ENCODE results near the gene PMVK.
A peak's percentile ranks its signal among the peaks of the same experiment; 100 is the strongest.

Gene PMVK

DNA sequence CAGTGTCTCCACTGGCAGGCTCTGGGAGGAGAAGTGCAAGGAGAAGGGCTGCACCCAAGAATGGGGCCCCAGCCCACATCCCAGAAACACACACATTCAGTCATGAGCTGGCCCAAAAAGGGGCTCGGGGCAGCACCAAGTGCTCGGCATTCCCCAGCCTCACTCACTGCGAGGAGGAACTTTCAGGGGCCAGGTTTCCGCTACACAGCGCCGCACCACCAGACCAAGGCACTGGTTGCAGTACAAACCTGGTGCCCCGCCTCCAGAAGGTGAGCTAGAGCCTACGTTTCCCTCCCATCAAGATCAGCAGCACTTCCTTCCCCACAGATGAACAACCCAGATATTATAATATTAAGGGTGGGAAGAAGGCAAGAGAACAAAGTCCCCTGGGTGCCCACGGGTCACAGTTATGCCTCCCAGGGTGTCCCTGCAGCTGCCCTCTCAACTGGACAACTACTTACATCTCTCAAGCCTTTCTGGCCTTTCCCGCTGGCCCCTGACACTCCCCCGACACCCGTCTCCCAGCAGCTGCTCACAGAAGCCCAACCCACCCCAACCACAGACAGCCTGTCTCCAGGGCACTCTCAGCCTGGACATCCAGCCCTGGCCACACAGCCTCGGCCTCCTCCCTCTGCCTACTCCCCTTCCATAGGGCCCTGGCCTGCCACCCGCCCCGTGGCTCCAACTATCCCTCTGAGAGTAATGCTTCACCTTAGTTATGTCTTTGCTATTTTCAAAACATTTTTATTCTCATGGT lies 15.6 kb upstream of the PMVK start:
- DNase-seq (ENCODE audit: low read depth in 2 of 2): no peak

DNA sequence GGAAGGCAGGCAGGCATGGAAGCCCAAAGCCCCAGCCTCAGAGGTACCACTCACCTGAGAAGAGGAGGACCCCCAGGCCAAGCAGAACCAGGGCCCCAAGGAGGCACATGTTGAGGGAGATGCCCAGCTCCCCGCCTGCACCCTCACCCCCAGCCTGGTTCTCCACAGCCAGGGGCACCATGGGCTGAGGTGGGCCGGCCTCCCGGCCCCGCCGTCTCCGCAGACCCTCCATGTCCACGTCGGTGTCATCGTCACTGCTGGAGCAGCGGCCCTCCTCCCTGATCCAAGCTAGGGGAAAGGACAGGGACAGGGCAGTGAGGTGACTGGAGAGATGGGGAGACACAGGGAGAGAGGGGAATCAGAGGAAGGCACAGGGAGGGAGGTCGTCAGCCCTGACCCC lies 11.6 kb upstream of the PMVK start:
- DNase-seq (ENCODE audit: low read depth in 2 of 2): no peak

DNA sequence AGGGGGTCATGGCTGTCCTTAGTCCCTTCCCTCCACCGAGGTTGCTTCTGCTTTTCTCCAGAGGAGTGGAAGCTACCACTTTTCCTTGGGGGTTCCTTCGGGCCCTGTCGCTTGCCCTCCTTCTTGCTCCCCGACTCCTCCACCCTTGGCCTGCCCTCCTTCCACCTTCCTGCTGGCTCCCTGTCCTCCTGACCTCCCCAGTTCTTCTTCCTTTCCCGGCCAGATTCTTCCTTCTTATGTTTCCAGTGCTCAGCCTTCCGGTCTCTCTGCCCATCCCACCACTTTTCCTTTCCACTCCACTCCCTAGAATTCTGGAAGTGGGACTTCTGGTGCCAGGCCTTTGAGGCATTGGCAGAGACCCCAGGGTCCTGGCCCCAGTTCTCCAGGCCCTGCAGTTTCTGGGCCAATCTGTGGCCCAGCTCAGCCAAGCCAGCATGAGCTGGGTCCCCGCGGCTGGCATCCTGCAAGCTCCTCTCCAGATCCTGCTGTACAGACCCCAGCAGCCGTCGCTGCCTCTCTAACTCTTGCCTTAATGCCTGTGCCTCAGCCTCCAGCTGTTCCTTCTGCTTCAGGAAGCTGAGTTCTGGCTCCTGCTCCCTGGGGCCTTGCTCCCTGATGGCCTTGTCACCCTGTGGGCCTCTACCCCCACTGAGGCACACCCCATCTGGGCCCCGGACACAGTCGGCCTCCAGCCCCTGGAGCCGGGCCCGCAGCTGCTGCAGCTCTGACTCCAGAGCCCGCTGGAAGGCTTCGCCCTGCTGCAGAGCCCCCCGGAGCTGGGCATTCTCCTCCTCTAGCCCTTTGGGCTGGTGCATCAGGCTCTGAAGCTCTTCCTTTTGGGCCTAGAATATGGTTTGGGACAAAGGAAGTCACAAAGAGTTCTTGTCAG lies 9.7 kb upstream of the PMVK start:
- no peak for DNase-seq (ENCODE audit: low read depth in 2 of 2)

DNA sequence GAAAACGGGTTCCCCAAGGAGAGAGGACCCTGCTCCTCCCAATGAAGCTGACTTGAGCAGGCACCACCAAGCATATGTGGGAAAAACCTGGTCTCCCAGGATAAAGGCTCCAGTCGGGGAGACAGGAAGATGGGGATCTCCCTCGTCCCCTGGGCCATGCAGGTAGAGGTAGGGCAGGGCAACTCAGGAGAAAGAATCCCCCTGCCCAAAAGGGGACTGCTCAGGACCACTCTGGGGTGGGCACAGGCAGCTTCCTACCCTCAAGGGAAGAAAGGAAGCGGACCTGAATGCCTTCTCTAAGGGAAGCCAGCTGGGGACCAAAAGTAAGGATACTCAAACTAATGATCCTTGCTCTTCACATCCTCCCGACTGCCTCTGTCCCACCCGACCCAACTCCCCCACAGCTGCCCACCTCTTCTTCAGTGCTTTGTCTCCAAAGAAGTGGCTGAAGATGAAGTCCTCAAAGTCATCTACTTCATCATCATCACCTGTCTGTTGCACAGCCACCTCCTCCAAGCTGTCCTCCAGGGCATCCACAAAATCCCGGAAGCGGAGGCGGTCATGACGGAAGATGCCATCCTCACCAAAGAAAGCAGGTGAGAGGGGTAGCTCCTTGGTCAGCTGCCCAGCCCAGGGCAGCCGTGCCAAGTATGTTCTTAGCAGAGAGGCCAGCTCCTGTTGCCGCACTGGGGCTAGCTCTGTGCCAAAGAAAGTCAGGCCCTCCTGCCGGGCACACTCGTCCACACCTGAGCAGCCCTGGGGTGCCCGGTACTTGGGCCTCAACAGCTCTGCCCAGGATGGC lies 8.8 kb upstream of the PMVK start:
- DNase-seq (ENCODE audit: low read depth in 2 of 2): no peak

DNA sequence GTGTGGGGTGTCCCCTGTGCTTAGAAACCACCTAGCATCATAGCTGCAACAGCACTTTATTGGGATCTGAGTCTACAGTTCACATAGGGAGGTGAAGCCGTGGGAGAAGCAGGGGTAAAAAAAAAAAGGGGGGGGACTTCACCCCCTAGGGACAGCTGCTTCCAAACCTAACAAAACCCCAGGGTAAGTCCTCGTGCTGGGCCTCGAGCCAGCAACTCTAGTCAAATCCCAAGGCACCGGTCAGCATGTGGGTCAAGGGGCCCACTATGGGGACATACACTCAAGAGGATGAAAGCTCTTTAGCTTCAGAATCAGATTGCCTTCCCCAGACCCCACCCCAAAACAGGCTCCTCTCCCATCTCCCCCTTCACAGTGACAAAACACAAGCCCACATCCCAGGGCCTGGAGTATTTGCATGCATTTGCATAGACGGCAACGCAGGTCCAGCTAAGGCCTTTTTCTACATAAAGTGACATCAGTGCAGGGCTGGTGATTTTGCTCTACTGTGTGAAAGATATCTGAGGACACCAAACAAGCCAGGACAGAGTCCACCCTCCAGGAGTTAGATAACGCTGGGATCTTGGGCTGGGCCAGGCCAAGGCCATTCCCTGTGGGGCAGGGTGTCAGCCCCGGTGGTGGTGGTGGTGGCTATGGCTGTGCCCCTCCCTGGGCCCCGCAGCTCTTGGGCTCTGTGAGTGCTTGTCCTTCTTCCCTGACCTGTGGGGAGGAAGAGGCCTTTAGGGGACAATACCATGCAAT lies 8.1 kb upstream of the PMVK start:
- DNase-seq (ENCODE audit: low read depth in 2 of 2): no peak

DNA sequence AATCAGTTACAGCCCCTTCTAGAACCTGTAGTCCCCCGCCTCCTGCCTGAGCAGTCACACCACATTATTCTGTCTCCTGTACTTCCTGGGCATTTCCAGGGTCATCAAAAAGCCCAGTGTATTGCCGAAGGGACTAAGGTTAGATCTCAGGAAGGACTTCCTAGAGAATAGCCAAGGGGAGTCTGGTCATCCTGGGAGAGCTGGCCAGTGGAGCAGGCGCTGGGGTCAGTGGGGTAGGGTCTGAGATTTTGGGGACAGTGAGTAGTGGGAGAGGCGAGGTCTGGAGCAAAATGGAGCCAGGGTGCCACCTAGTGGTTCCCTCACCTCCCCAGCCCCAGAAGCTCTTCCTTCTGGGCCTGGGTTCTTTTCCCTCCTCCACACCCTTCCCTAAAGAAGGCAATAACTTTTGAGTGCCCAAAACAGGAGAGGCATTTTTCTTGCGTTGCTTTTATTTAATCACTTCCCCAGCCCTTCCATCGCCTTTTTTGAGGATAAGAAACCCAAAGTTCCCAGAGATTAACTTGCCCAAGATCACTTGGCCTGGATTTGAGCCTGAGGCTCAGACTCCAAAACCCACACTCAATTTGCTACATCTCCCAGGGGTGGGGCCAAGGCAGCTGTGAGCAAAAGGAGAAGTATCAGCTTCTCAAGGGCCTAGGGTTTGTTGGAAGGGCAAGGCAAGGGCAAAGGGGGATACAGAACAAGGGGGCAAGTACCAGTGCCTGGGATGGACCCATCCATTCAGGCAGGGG lies 7.3 kb upstream of the PMVK start:
- DNase-seq (ENCODE audit: low read depth in 2 of 2): no peak

DNA sequence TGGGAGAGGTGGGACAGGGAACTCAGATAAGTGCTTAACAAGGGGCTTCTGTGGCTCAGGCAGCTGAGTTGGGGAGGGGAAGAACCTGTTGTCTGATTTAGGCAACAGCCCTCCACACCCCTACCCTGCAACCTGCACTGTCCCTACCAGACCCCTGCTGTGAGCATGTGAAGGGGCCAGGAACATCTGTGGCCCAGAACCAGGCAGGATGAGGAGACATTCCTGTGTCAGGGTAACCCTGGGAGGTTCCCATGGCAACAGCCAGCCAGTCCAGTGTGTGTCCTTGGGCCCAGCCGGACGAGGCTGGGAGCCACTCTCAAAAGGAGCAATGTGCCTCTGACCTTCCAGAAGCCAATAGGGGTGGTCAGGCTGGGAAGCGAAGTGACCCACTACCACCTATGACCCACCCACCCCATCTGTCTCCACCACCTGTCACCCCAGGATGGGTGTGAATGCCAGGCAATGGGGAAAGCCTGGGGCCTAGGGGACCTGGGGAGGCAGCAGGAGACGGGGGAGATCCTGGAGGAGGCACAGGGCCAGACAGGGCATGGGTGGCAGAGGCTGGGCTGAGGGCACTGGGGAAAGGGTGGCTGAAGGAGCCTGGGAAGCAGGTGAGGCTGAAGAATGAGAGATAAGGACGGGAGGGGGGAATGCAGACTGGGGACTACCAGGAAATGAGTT lies 5.0 kb upstream of the PMVK start:
- DNase-seq (ENCODE audit: low read depth in 2 of 2): no peak

DNA sequence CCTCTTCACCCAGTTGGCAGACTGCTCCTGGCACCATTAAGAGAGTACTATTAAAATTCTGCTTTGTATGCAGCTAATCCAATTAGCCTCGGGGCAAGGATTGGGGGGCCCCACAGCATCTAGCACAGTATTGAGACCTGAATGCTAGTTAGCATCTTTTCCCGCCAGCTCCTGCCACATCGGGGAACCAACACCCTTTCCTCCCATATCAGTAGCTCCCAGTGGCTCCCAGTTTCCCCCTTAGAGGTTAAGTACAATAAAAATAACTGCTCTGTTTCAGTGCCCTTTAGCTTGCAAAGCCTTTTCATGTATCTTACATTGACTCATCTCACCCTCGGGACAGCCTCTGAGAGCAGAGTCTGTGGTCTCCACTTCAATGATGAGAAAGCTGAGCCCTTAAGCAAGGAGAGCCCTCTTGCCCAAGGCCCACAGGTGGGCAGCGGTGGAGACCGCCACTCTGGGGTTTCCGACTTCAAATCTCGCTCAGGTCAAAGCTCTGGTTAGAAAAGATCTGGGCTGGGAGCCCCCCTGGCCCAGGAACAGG lies 4.2 kb upstream of the PMVK start:
- no peak for DNase-seq (ENCODE audit: low read depth in 2 of 2)

DNA sequence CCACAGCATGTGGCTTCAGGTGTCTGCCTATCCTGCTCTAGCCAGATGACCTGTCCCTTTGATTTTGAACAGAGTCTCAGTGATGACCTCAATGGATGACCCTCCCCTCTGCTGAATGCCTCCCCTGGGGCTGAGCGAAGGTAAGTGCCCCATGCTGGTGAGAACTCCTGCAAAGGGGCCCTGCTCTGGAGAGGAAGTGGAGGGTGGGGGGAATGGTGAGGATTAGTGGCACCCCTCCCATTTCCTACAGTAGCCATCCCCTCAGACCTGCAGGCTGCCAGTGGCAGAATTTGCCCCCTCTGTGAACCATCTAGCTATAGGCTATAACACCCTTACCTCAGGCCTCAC lies 3.7 kb upstream of the PMVK start:
- no peak for DNase-seq (ENCODE audit: low read depth in 2 of 2)

DNA sequence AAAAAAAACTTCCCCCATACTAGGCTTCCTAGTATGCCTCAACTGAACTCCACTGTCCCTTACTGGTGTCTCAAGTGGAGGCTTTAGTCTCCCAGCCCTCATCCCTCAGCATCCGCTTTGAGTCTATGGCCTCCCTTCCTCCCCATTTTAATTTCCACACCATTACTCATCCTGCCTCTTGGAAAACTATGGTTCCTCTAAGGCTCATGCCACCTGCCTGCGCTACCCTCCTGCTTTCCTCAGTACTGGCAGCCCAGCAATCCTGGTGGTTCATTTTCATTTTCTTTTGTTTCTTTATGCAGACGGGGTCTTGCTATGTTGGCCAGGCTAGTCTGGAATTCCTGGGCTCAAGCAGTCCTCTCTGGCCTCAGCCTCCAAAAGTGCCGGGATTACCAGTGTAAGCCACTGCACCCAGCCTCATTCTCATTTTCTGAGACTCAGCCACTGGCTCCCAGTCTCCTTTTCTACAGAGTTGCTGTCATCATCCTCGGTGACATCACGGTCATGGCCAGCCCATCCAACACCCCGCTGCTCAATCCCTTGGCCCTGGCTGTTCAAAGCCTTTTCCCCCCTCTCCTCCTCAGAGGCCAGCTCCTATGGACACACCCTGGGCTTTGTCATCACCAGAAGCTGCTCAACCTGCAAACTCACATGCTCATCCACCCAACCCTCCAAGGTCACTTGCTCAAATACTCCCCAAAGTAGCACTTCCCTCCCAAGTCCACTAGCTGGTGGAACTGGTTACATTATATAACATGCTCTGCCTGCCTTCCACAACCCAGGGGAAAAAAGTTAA lies 2.3 kb upstream of the PMVK start:
- no peak for DNase-seq (ENCODE audit: low read depth in 2 of 2)

DNA sequence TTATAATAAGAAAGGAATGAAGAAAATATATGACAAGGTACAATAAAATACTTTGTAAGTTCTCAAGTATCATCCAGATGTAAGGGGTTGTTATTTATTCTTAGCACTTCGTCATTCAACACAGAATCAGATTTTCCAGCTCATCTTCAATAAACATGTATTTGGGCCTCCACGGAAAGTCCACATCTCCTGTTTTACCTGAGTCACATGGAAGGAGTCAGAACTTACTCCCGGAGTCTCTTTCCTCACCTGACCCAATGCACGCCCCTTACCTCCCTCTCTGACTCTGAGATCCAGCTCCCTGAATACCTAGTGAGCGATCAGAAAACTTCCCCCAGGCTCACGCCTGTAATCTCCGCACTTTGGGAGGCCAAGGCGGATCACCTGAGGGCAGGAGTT lies 1.5 kb upstream of the PMVK start:
- no peak for DNase-seq (ENCODE audit: low read depth in 2 of 2)

DNA sequence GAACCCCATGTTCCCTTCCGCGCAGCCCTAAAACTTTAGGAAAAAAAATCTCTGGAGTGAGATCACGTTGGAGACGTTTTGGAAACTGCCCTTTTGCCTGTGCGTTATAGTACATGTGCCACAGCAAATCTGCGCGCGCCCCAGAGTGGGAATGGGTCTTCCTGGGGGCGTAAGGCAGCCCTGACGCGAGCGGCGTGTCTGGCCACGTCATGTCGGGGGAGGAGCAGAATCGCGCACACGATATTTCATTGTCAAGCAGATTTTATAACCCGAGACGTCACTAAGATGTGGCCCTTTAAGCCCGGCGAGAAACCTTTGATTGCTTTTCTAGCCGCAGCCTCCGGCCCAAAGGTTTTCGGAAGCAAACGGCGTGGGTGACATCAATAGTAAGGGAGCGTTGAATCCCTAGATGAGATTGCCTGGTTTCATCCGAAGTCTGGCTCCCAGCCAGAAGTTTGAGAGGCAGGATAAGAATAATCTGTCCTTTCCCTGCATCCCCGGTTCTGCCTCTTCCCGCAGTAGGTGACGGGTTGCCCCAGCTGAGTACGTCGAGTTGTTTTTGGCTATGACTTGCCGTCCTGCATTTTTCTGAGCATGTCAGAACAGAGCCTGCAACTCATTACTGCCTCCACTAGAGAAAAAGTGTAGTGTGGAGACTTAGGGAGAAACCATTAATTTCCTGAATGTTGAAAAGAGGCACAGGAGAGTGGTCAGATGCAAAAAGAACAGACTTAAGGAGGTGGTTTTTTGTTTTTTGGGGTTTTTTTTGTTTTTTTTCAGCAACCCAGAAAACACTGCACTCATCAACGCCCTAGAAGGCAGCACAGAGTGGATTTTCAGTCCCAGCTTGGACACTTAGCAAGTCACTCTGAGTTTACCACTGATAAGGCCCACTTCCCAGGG lies 817 bp upstream of the PMVK start:
- DNase-seq (ENCODE audit: low read depth in 2 of 2): peak; percentile 67 to 68

DNA sequence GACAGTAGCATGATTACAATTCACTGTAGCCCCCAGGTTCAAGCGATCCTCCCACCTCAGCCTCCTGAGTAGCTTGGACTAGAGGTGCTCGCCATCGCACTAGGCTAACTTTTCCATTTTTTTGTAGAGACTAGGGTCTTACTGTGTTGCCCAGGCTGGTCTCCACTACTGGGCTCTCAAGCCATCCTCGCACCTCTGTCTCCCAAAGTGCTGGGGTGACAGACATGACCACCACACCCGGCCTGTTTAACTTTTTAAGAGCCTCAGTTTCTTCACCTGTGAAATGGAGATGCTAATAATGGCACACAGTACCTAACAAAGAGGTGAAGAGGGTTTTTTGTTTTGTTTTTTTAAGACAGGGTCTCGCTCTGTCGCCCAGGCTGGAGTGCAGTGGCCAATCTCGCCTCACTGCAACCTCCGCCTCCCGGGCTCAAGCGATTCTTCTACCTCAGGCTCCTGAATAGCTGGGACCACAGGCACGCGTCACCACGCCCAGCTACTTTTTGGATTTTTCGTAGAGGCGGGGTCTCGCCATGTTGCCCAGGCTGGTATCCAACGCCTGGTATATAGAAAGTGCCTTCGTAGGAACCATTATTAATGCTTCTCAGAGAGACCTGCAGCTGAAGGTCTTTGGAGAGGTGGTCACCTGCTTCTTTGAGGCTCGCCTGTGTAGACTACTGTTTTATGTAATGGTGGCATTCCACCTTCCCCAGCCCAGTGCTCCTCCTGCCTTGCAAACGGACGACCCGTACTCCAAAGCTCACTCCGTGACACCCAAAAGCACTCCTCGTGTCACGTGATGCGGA lies 567 bp downstream of the PMVK start:
- no peak for DNase-seq (ENCODE audit: low read depth in 2 of 2)

DNA sequence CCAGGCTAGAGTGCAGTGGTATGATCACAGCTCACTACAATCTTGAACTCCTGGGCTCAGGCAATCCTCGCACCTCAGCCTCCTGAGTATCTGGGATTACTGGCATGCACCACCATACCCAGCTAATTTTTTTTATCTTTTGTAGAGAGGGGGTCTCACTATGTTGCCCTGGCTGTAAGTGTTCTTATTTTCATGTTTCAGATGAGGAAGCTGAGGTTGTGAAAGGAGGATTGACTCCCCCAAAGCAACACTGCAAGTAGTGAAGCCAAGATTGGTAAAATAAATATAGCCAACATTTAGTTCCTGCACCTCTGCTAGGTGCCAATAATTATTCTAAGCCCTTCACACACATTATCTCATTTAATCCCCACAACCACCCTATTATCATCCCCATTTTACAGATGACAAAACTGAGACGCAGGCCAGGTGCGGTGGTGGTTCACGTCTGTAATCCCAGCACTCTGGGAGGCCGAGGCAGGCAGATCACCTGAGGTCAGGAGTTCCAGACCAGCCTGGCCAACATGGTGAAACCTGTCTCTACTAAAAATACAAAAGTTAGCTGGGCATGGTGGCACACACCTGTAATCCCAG lies 2.1 kb downstream of the PMVK start:
- no peak for DNase-seq (ENCODE audit: low read depth in 2 of 2)

DNA sequence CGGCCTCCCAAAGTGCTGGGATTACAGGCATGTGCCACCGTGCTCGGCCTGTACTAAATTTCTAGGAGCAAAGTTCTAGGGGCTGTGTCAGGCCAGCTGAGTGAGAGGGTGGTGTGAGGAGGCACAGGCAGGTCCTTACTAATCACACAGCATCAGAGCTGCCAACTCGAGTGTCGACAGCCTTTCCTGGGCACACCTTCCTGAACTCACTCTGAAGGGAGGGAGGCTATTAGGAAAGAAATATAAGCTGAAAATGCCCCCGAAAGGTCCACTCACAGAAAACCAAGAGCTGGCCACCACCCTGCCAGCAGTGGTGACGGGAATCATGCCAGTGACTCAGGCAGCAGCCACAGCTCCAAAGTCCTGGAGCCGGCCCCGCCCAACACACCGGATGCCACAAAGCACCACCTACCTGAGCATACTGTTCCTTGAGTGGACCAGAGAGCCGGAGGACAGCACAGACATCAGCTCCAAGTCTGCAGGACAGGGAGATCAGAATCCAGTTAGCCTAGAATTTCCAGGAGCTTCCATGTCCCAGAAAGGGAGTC lies 4.5 kb downstream of the PMVK start:
- DNase-seq (ENCODE audit: low read depth in 2 of 2): no peak

DNA sequence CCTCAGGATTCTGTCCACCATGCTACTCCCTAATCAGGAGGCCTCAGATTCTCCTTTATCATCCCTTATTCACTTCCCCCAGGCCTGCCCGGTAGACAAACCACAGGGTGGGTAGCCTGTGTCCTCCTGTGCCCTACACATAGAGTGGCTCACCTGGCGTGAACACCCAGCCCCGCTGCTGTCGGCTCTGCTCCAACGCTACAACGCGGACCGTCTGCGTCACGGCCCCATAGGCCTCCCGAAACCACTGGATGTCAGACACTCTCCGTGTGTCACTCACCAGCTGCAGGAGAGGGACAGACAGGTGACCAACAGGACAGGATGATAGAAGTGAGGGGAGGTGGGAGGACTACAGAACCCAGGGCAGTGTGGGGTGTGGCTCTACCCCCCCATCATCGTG lies 10.3 kb downstream of the PMVK start:
- no peak for DNase-seq (ENCODE audit: low read depth in 2 of 2)

All from stimulated activated CD8-positive, alpha-beta memory T cell treated with anti-CD3 and anti-CD28 coated beads, Interleukin-7, amount 100 ng/mL, for 1 hour (primary cell).